ENCODE measurements around the gene PIGQ. TPM values are rescaled to one million over a fixed set of nuclear protein-coding genes. Genes with fewer than 3 reads are reported as not detected.

Gene PIGQ
- total RNA-seq, 1 experiment from 2014 or later: 72.5 TPM

- intact Hi-C loops (cut with micrococcal nuclease; ENCODE audit: unreplicated experiment): no loop called here
- ChIA-PET POLR2A (ENCODE audit: unreplicated experiment) (no interaction called here), CTCF (no interaction called here)
- no peak for TF ChIP-seq EZH2 (IDR thresholded peaks at IDR 0.05; ENCODE audit: low read depth)
- TF ChIP-seq, protein P1, sequence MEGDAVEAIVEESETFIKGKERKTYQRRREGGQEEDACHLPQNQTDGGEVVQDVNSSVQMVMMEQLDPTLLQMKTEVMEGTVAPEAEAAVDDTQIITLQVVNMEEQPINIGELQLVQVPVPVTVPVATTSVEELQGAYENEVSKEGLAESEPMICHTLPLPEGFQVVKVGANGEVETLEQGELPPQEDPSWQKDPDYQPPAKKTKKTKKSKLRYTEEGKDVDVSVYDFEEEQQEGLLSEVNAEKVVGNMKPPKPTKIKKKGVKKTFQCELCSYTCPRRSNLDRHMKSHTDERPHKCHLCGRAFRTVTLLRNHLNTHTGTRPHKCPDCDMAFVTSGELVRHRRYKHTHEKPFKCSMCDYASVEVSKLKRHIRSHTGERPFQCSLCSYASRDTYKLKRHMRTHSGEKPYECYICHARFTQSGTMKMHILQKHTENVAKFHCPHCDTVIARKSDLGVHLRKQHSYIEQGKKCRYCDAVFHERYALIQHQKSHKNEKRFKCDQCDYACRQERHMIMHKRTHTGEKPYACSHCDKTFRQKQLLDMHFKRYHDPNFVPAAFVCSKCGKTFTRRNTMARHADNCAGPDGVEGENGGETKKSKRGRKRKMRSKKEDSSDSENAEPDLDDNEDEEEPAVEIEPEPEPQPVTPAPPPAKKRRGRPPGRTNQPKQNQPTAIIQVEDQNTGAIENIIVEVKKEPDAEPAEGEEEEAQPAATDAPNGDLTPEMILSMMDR (conservative IDR thresholded peaks at IDR 0.05): no peak
- Histone ChIP-seq H3K9me3 (ENCODE audit: insufficient read depth, low read depth) (no peaks in the 10 kb centered on the region), H3K9me2 (ENCODE audit: insufficient read depth) (no peaks in the 10 kb centered on the region), H3K27me3 (ENCODE audit: insufficient read depth, low read depth) (no peaks in the 10 kb centered on the region), H3F3A (ENCODE audit: insufficient read depth, low read depth) (no peaks in the 10 kb centered on the region), H3K4me2 (no peak overlapping the region), H3K4me3 (no peak overlapping the region), H3K36me3 (ENCODE audit: low read depth) (no peaks in the 10 kb centered on the region), H3K79me2 (ENCODE audit: low read depth) (peaks cover 3% of the 10 kb centered on the region; the same call in 1 of the 2 replicates), H4K20me1 (ENCODE audit: insufficient read depth) (peaks cover 17% of the 10 kb centered on the region), H3K4me1 (replicated peaks; ENCODE audit: insufficient read depth) (no peaks in the 10 kb centered on the region), H2AFZ (no peak overlapping the region), H3K27ac (no peak overlapping the region)
- DNase-seq: no peak
- no TSS peak for BruUV-seq (replicated peaks)
Observed at GRCh38 chr16:549544-550263, 20.1 kb upstream of the PIGQ start.

GRCh38 chr16:551210-551609, 18.6 kb upstream of the PIGQ start:
- ChIA-PET CTCF (no interaction called here), POLR2A (ENCODE audit: unreplicated experiment) (interaction anchor here (0.7 kb wide), 1 partner anchor 209 kb away, joined by 15 read pairs; no protein-coding TSS in a partner anchor)
- no TSS peak for BruUV-seq (replicated peaks)
- DNase-seq: no peak
- H3K79me2 ChIP-seq (ENCODE audit: low read depth): no peaks in the 10 kb centered on the region
- TF ChIP-seq EZH2 (IDR thresholded peaks at IDR 0.05; ENCODE audit: low read depth): no peak
- TF ChIP-seq, protein P1 (conservative IDR thresholded peaks at IDR 0.05): no peak
- no peak overlapping the region for H3K27ac ChIP-seq
- H3K4me3 ChIP-seq: no peak overlapping the region
- intact Hi-C loops (cut with micrococcal nuclease; ENCODE audit: unreplicated experiment): no loop called here
- no peaks in the 10 kb centered on the region for H3K27me3 ChIP-seq (ENCODE audit: insufficient read depth, low read depth)
- H3K36me3 ChIP-seq (ENCODE audit: low read depth): no peaks in the 10 kb centered on the region
- no peaks in the 10 kb centered on the region for H3K9me3 ChIP-seq (ENCODE audit: insufficient read depth, low read depth)
- H2AFZ ChIP-seq: no peak overlapping the region
- H3K4me1 ChIP-seq (replicated peaks; ENCODE audit: insufficient read depth): no peaks in the 10 kb centered on the region
- peaks cover 3% of the 10 kb centered on the region for H4K20me1 ChIP-seq (ENCODE audit: insufficient read depth)
- H3F3A ChIP-seq (ENCODE audit: insufficient read depth, low read depth): no peaks in the 10 kb centered on the region
- no peak overlapping the region for H3K4me2 ChIP-seq
- no peaks in the 10 kb centered on the region for H3K9me2 ChIP-seq (ENCODE audit: insufficient read depth)

DNA sequence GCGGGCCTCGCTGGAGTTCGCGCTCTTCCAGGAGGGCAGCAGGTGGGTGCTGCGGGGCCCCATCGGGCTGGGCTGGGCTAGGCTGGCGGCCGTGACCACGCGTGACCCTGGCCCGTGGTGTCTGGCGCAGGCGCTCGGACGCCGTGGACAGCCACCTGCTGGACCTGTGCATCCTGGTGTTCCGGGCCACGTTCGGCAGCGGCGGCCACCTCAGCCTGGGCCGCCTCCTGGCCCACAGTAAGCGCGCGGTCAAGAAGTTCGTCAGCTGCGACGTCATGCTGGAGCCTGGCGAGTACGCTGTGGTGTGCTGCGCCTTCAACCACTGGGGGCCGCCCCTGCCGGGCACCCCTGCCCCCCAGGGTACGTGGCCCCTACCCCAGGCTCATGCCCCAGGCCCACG, 17.6 kb upstream of the PIGQ start:
- no peak overlapping the region for H3K4me2 ChIP-seq
- no peak overlapping the region for H3K27ac ChIP-seq
- no peaks in the 10 kb centered on the region for H3K4me1 ChIP-seq (replicated peaks; ENCODE audit: insufficient read depth)
- no peaks in the 10 kb centered on the region for H3K36me3 ChIP-seq (ENCODE audit: low read depth)
- H4K20me1 ChIP-seq (ENCODE audit: insufficient read depth): no peaks in the 10 kb centered on the region
- TF ChIP-seq EZH2 (IDR thresholded peaks at IDR 0.05; ENCODE audit: low read depth): no peak
- TF ChIP-seq, protein P1 (conservative IDR thresholded peaks at IDR 0.05): no peak
- no peak for DNase-seq
- CTCF ChIA-PET: interaction anchor here (0.7 kb wide), 1 partner anchor 532 kb away, joined by 11 read pairs; no protein-coding TSS in a partner anchor
- no peaks in the 10 kb centered on the region for H3K9me2 ChIP-seq (ENCODE audit: insufficient read depth)
- no peak overlapping the region for H2AFZ ChIP-seq
- no peaks in the 10 kb centered on the region for H3K79me2 ChIP-seq (ENCODE audit: low read depth)
- POLR2A ChIA-PET (ENCODE audit: unreplicated experiment): no interaction called here
- intact Hi-C loops (cut with micrococcal nuclease; ENCODE audit: unreplicated experiment): no loop called here
- no peaks in the 10 kb centered on the region for H3K27me3 ChIP-seq (ENCODE audit: insufficient read depth, low read depth)
- no peak overlapping the region for H3K4me3 ChIP-seq
- no peaks in the 10 kb centered on the region for H3F3A ChIP-seq (ENCODE audit: insufficient read depth, low read depth)
- H3K9me3 ChIP-seq (ENCODE audit: insufficient read depth, low read depth): no peaks in the 10 kb centered on the region
- BruUV-seq (replicated peaks): no TSS peak

Data from PC-9 (cell line).